Kidney tubule cell (primary cell): ENCODE measurements around the gene PRSS33.

Source experiments
- DNase-seq: peaks from one replicate; pipeline ENCODE4 v3.0.0-alpha.2; 2018; ENCODE audit warnings: low spot score

The PRSS33 gene

GRCh38 chr16:2799205-2799858 lies 12.0 kb upstream of the PRSS33 start:
- DNase-seq: no peak

- no peak for DNase-seq
These were observed 11.4 kb upstream of the PRSS33 start for GRCh38 chr16:2798723-2799204.

DNA sequence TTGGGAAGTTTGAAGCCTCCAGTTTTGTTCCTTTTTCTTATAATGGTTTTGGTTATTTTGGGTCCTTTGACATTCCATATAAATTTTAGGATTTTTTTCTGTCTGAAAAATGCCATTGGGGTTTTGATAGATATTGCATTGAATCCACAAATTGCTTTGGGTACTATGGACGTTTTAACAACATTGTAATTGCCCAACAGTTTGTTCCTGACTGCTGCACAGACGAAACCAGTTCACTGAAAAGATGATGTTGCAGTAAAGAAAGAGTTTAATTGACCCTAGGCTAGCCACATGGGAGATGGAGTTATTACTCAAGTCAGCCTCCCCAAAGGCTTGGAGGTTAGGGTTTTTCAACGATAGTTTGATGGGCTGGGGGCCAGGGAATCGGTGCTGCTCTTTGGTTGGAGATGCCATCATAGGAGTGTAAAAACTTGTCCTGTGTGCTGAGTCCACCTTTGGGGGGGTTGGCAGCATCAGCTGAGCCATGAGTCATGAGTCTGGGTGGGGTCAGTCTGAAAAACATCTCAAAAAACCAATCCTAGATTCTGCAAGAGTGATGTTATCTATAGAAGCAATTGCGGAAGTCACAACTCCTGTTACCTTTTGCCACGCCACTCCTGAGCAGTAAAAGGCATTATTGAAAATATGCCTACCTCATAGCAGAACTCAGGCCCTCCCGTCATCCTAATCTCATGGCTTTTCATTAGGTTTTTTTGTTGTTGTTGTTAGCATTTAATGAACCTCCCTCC lies 8.2 kb upstream of the PRSS33 start:
- DNase-seq: no peak

- DNase-seq: no peak
These were observed 5.6 kb upstream of the PRSS33 start for GRCh38 chr16:2792940-2793339.

GRCh38 chr16:2791174-2791573 lies 3.8 kb upstream of the PRSS33 start:
- no peak for DNase-seq

DNA sequence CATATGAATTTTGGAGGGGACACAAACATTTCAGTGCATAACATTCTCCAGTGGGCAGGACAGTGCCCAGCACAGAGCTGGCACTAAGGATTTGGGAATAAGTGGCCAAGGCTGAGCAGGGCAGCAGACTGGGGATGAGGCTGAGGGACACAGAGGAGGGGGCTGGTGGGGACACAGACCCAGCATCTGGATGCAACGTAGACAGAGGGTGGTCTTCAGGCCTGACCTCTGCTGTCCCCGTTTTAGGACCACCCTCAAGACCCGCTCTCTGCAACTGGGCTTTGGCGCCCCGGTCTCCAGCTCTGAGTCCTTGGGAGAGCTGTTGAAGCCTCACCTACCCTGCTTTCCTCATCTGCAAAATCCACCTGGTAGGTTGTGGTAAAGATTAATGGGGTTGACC lies 3.3 kb upstream of the PRSS33 start:
- DNase-seq: no peak

DNA sequence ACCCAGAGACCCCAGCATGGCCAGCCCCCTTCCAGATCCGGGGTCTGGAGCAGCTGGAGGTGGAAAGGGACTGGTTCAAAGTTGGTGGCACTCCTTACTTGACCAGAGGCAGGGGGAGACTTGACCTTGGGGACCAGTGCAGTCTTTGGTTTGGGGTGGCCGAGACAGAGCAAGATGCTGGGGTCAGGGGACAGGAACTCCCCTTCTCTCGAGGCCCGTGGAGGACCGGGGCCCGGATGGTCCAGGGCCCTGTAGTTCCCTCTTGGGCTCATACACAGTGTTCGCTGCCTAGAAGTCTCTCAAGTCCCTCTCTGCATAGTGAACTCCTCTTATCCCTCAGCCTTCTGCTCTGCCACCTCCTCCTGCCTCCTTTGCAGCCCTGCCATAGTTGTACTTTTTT lies 601 bp upstream of the PRSS33 start:
- DNase-seq: no peak

GRCh38 chr16:2786826-2787151 lies 571 bp downstream of the PRSS33 start:
- DNase-seq: no peak

- no peak for DNase-seq
These were observed 1.1 kb downstream of the PRSS33 start for GRCh38 chr16:2786061-2786825.

- no peak for DNase-seq
These were observed 2.0 kb downstream of the PRSS33 start for GRCh38 chr16:2785101-2785991.

DNA sequence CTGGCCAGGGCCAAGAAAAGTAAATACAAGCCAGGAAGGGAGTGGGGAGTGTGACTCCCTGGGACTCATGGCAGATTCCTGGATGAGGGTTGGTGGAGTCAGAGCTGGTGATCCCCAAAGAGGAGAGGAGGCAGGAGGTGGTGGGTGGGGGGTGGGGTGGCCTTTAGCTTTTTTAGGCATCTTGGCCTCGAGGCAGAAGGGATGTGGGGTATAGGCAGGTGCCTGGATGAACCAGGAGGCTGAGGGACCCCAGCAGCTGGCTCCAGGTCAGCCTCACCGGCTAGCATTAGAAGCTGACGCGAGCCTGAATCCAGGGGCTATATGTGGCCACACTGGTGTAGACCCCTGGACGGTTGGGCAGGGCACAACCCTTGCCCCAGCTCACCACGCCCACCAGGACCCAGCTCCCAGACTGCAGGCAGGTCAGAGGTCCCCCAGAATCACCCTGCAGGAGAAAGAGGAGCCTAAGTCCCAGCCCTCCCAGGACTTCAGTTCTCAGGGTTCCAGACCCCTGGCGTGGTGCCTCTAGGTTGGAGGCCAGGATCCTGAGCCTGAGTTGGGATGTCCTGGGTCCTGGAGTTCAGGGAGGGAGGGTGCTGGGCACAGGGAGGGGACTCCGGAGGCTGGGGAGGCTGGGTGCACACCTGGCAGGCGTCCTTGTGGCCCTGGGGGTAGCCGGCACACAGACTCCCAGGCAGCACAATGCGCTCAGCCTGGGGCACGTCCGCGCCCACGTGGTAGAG lies 2.8 kb downstream of the PRSS33 start:
- no peak for DNase-seq

DNA sequence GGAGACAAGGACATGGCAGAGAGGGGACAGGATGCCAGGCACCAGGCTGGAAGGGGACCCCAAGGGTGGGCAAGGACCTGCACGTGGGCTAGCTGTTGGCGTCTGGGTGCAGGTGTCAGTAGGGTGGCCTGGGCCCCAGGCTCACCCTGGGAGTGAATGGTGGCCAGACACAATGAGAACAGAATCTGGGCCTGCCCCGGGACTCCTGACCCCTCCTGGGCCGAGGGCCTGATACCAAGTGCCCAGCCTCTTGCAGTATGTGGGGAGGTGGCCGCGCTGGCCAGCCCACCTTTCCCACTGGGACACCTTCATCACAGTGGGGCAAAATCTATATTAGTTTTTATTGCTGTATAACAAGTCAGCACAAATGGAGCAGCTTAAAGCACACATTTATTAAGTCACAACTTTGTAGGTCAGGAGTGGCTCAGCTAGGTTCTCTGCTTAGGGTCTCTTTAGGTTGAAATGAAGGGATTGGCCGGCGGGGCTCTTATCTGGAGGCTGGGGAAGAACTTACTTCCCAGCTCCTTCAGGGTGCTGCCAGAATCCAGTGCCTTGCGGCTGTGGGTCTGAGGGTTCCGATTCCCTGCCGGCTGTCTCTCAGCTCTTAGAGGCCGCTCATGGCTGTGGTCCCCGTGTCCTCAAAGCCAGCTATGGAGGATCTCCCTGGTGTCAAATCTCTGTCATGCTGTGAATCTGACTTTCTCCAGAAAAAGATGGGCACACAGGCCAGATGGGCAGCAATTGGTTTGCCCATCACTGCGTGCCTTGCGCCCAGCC lies 3.6 kb downstream of the PRSS33 start:
- DNase-seq: no peak

- DNase-seq: no peak
These were observed 4.6 kb downstream of the PRSS33 start for GRCh38 chr16:2782583-2783351.

DNA sequence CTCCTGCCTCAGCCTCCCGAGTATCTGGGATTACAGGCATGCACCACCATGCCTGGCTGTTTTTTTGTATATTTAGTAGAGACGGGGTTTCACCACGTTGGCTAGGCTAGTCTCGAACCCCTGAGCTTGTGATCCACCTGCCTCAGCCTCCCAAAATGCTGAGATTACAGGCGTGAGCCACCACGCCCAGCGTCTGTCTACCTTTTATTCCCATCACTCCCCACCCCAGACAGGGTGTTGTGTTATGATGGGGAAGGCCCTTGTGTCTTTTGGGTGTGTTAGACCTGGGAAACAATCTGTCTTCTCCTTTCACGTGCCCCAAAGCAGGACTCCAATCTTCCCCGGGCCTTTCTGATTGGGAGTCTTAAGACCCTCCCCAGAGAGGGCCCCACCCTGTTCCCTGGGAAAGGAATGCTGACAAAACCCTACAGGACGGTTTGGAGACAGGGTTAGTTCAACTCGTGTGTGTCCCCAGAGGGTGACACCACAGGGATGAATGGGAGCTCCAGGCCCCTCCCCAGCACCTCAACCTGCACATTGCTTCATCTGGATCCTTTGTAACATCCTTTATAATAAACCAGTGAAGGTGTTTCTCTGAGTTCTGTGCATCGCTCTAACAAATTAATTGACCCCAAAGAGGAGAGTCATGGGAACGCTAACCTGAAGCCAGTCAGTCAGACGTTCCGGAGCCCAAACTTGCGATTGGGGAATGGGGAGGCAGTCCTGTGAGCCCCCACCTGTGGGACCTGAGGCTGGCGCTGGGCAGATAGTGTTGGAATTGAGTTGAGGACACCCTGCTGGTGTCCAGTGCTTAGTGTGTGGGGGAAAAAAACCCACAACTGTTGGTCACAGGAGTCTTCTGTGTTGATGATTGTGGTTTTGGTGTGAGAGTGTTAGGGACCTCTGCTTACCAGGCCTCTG lies 7.1 kb downstream of the PRSS33 start:
- DNase-seq: no peak

DNA sequence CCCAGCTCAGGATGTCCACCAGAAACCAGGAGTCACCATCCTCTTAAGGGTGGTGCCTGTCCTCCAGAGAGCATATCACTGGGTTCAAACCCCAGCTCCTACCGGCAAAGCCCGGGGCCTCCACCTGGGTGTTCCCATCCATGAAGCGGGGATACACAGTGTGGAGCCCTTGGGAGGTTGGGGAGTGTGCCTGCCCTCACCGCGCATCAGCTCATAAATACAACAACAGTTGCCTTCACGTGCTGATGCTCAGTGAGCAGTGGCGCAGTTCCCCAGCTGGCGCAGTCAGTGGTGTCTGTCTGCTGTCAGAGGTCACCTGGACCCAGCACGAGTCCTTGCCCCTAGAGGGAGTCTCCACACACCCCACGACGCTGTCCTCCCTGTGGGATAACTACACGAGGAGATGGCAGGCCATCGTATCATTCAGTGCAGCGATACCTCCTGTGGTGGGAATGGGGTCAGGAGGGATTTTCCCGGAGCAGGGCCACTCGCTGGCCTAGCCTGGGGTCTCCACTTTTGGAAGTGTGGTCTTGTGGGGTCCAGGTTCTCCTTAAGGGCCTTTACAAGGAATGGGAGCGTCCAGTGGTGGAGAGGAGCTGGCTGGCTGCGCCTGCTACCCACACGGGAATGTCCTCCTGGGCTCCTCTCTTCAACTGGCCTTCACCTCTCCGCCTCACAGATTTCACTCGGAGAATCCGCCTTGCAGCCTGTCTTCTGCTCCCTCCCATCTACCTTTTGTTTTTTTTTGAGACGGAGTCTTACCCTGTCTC lies 8.0 kb downstream of the PRSS33 start:
- DNase-seq: no peak

DNA sequence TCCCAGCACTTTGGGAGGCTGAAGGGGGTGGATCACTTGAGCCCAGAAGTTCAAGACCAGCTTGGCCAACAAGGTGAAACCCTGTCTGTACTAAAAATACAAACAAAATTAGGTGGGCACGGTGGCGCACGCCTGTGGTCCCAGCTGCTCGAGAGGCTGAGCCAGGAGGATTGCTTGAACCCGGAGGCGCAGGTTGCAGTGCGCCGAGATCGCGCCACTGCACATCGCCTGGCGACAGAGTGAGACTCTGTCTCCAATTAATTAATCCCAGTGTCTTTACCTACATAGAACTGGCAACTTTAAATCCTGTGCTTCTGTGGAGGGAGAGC lies 8.8 kb downstream of the PRSS33 start:
- no peak for DNase-seq

- peak; percentile 59 for DNase-seq
These were observed 9.3 kb downstream of the PRSS33 start for GRCh38 chr16:2777903-2778629.
